Measurements from ENCODE around the gene ARMH2.

DNA sequence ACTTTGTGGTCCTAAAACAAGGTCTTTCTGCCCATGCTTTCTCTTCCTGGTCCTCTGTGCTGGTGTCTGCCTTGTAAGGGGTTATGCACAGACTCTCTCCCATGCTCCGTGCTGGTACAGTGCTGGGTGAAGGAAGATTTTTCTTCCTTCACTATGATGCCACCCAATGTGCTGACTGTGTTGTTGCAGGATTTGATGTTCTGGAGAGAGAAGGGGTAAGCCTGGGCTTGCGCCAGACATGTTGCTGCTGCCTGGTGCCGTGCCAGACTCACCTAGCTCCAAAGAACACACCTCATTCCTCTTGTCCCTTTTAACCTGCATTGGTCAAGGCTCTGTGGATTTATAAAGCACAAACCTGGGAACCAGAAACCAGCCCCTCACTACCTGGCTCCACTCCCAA is 28.4 kb upstream of the ARMH2 start:
- TF ChIP-seq CTCF (IDR thresholded peaks at IDR 0.05) (no peak), EP300 (IDR thresholded peaks at IDR 0.05) (no peak), POLR2AphosphoS5 (IDR thresholded peaks at IDR 0.05) (no peak)
